Stimulated activated CD8-positive, alpha-beta memory T cell treated with anti-CD3 and anti-CD28 coated beads, Interleukin-7, amount 100 ng/mL, for 1 hour (primary cell): ENCODE results near the gene AEBP2.
"Not testable (repeated sequence)": the region's sequence is repeated elsewhere in the genome, so short reads cannot be mapped to it uniquely, and the experiment has no call there.

Source experiments
- DNase-seq, 2 donors: peaks; one replicate each; pipeline ENCODE4 v3.0.0-alpha.2; 2020; ENCODE audit warnings: low read depth in 2 of 2

AEBP2 gene

GRCh38 chr12:19507823-19508222, 68.5 kb downstream of the AEBP2 start:
- DNase-seq: no peak

GRCh38 chr12:19510461-19510860, 71.2 kb downstream of the AEBP2 start:
- no peak for DNase-seq

- DNase-seq: no peak
Observed at GRCh38 chr12:19515179-19515578, 75.9 kb downstream of the AEBP2 start.

GRCh38 chr12:19517583-19517982, 78.3 kb downstream of the AEBP2 start:
- no peak for DNase-seq

- DNase-seq: no peak
Observed at GRCh38 chr12:19518209-19518608, 78.9 kb downstream of the AEBP2 start.

GRCh38 chr12:19520646-19521415, 81.5 kb downstream of the AEBP2 start:
- DNase-seq: no peak

- no peak for DNase-seq
Observed at GRCh38 chr12:19525274-19525673, 86.0 kb downstream of the AEBP2 start.

- no peak for DNase-seq
Observed at GRCh38 chr12:19527866-19528265, 88.6 kb downstream of the AEBP2 start.

GRCh38 chr12:19528750-19529149, 89.5 kb downstream of the AEBP2 start:
- no peak for DNase-seq

GRCh38 chr12:19529951-19530636, 90.8 kb downstream of the AEBP2 start:
- no peak for DNase-seq

- DNase-seq: no peak
Observed at GRCh38 chr12:19530637-19531023, 91.3 kb downstream of the AEBP2 start.

GRCh38 chr12:19533567-19533966, 94.3 kb downstream of the AEBP2 start:
- no peak for DNase-seq

- no peak for DNase-seq
Observed at GRCh38 chr12:19539071-19539470, 99.8 kb downstream of the AEBP2 start.

GRCh38 chr12:19539836-19540235, 100.5 kb downstream of the AEBP2 start:
- no peak for DNase-seq

GRCh38 chr12:19542606-19543005, 103.3 kb downstream of the AEBP2 start:
- no peak for DNase-seq

- no peak for DNase-seq
Observed at GRCh38 chr12:19544353-19544752, 105.1 kb downstream of the AEBP2 start.

- no peak for DNase-seq
Observed at GRCh38 chr12:19545301-19545700, 106.0 kb downstream of the AEBP2 start.

GRCh38 chr12:19546027-19546426, 106.7 kb downstream of the AEBP2 start:
- DNase-seq: no peak

GRCh38 chr12:19546611-19547162, 107.4 kb downstream of the AEBP2 start:
- DNase-seq: no peak

GRCh38 chr12:19547271-19547671, 108.0 kb downstream of the AEBP2 start:
- no peak for DNase-seq

GRCh38 chr12:19548834-19549233, 109.5 kb downstream of the AEBP2 start:
- DNase-seq: no peak

- no peak for DNase-seq
Observed at GRCh38 chr12:19550626-19551025, 111.3 kb downstream of the AEBP2 start.

- not testable (repeated sequence) for DNase-seq
Observed at GRCh38 chr12:19552441-19553097, 113.3 kb downstream of the AEBP2 start.
